HG03139 (cell line): Measurements from ENCODE around the gene SPATA33.

Experiments used
- ATAC-seq: cut with Tn5 transposase; IDR thresholded peaks from one replicate; pipeline ENCODE4 v1.9.1; 2021; ENCODE audit not compliant: unreplicated experiment

Gene SPATA33

GRCh38 chr16:89657442-89658220 lies at the start of gene SPATA33, which contains the start of gene CHMP1A:
Gene SPATA33, plus strand, starts transcription at chr16:89657836. Its CDS starts 76 bp downstream, at chr16:89657912.
Gene CHMP1A, minus strand, starts transcription at chr16:89657708. Its CDS starts 120 bp downstream, at chr16:89657588.
- peak; percentile 72 for ATAC-seq

- no peak for ATAC-seq
These were observed 49.5 kb upstream of the SPATA33 start for GRCh38 chr16:89607937-89608740.

DNA sequence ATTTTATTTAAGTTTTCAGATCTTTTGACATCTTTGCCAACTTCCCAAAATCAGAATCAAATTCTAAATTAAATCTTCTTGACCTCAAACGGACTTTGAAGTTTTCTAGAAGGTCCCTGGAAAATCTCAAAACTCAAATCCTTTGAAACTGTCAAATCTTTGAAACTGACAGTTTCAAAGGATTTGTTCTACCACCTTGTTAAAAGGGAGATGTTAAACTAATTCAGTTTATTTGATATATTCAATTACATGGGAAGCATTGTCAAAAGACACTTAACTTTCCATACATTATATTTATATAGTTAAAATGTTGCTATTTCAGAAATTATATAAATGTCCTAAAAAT lies 47.6 kb upstream of the SPATA33 start:
- ATAC-seq, result no peak

DNA sequence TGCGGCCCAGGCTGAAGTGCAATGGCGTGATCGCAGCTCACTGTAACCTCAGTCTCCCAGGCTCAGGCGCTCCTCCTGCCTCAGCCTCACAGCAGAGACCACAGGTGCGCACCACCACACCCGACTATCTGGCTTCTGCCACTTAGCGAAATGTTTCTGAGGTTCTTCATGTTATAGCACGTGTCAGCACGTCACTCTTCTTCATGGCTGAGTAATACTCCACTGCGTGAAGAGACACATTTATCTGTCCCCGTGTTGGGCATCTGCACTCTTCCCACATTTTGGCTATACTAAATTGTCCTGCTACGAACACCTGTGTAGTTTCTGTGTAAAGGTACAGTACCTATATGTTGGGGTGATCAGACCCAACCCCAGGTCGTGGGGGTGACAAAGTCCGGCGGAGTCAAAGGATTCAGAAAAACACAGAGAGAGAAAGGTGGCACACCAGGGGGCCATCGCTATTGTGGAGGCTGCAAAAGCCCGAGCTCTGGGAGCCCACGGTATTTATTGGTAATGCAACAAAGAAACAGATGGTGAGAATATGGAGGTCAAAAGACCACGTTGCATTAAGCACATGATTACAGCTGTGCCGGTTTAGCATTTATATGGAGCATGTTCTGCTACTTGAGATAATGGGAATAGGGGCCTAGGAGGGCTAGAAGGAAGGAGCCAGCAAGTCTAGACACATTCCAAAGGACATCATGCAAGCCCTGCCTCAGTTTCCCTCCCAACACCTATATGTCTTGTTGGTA lies 45.0 kb upstream of the SPATA33 start:
- no peak for ATAC-seq

DNA sequence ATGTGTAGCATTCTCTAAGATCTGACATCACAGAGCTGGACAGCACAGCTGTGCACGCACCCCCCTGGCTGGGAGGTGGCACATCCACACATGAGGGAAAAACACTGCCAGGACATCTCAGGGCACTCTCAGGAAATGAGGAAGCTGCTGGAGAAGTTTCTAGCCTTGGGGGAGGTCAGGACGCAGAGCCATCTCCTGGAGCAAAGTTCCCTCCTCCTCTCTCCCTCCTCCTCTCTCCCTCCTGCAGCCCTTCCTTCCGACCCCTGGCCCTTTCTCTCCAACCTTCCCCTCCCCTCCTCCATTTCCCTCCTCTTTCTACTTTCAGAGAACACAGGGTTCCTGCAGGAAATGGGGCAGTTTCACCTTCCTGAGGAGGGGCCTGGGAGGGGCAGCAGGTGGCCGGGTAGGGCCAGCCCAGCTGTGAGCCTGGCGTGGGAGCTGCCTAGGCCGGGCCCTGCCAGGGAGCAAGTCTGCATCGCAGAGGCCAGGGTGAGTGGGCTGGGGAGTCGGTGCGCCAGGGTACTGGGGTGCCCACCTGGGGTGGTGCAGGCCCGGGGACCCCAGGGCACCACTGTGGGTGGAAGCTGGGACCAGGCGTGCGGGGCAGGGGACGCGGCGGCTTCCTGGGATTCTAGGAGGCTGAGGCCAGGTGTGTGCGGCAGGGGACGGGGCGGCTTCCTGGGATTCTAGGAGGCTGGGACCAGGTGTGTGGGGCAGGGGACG lies 44.2 kb upstream of the SPATA33 start, which contains the start of gene DPEP1:
DPEP1 (plus strand) TSS at position 412 of the 723 bp plus-strand sequence. CDS start 16,769 bp downstream, outside the sequence.
- ATAC-seq, result no peak

GRCh38 chr16:89613954-89614459 lies 43.6 kb upstream of the SPATA33 start:
- no peak for ATAC-seq

GRCh38 chr16:89615176-89615575 lies 42.5 kb upstream of the SPATA33 start:
- no peak for ATAC-seq

DNA sequence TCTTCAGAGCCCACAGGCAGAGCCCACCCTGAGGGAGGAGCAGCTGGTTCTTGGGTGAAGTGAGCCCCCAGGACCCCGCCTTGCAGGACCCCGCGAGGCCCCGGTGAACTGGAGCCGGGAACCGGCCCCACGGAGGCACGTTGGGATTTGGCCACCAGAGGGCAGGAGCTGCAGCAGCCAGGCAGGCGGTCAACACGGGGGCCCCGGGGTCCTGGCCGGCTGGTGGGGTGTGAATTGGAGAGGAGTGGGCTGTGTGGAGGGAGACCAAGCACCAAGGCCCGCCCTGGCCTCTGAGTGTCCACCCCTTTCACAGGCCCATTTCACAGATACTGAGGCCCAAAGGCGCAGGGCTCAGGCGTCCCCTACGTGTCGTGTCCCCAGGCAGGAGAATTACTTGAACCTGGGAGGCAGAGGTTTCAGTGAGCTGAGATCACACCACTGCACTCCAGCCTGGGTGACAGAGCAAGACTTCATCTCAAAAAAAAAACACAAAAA lies 42.0 kb upstream of the SPATA33 start:
- ATAC-seq, result no peak

- no peak for ATAC-seq
These were observed 41.0 kb upstream of the SPATA33 start for GRCh38 chr16:89616623-89617022.

DNA sequence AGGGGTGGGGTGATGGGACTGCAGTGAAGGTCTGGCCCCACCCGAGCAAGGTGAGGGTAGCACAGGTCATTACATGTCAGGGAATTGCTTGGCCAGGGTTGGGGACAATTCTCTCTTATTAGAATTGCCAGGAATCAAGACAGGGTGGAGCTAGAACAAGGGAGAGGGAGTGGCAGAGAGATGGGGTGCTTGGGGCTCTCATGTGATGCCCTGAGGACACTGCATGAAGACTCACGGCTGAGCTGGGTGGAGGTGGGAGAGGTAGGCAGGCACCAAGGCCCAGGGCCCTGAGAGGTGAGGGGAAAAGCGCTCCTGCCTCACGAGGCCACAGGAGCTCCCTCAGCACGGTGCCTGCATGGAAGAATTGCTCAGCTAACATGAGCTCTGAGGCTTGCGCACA lies 40.6 kb upstream of the SPATA33 start:
- ATAC-seq, result no peak

GRCh38 chr16:89618109-89618998 lies 39.3 kb upstream of the SPATA33 start:
- no peak for ATAC-seq

- ATAC-seq, result no peak
These were observed 37.8 kb upstream of the SPATA33 start for GRCh38 chr16:89619840-89620239.

- no peak for ATAC-seq
These were observed 37.2 kb upstream of the SPATA33 start for GRCh38 chr16:89620406-89620841.

- ATAC-seq, result no peak
These were observed 36.4 kb upstream of the SPATA33 start for GRCh38 chr16:89621136-89621697.

GRCh38 chr16:89621698-89622409 lies 35.8 kb upstream of the SPATA33 start:
- no peak for ATAC-seq

DNA sequence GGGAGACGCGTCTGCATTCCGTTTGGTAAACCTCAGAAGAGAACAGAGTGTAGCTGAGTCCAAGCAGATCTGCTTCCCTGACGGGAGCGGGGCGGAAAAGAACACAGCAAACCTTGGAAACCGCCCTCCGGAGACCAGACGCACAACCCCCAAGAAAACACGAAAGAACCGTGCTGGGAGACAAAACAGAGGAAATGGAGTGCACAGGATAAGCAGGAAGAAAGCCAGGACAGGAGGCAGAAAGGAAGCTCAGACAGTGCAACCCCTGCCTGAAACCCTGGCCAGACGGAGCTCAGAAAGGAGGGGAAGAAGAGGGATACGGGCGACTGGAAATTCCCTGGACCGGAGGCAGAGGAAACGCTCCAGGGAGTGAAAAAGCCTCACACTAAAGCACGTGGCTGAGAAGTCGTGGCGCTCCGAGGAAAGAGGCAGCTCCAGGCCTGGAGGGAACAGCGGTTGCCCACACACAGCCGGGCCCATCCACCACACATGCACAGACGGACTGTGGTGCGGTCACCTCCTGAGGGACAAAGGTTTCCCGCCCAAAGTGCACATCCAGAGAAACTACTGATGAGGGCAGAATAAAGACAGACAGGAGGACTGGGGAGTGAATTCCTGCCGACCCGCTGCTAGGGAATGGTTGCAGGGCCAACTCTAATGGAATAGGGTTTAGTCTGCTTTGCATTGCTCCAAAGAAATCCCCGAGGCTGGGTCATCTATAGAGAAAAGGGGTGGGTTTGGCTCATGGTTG lies 34.0 kb upstream of the SPATA33 start:
- ATAC-seq, result no peak
